PC-9 (cell line): ENCODE measurements around the gene SPOCK3.

Experiments
- CTCF ChIP-seq: fragments of 200-600 bp; sonication (generic); conservative IDR thresholded peaks from 2 replicates; pipeline ENCODE4 v1.6.1; 2017; ENCODE audit warnings: mixed run types, antibody characterized with exemption, mild to moderate bottlenecking, moderate library complexity
- EZH2 ChIP-seq: fragments of 200-600 bp; sonication (generic); IDR thresholded peaks from 2 replicates; pipeline ENCODE4 v1.8.0; 2017; ENCODE audit warnings: antibody characterized with exemption, low read depth

- TF ChIP-seq CTCF = no peak
- TF ChIP-seq EZH2 = no peak
Observed at GRCh38 chr4:166687828-166688227, 546.5 kb downstream of the SPOCK3 start.
